HEK293 (cell line): ENCODE data around the gene ITGB1BP1.

Source experiments
- CTCF ChIA-PET: fragments of 350-600 bp; formaldehyde crosslinking; extraction: SDS; loops from one replicate; lab custom pipeline; 2021; ENCODE audit warnings: antibody characterized with exemption; lab: Yijun Ruan, JAX
- POLR2A ChIA-PET: fragments of 300-600 bp; formaldehyde crosslinking; extraction: SDS; loops from one replicate; lab custom pipeline; 2020; ENCODE audit warnings: antibody characterized with exemption, inconsistent platforms; lab: Yijun Ruan, JAX
- H3K27ac ChIP-seq: fragments of 200-500 bp; sonication (Bioruptor generic); 2 replicates; pipeline ENCODE4 v1.5.1; 2014; ENCODE audit warnings: low read depth, low read length, control low read depth, inconsistent platforms; ENCODE audit errors: extremely low read depth
- H3K36me3 ChIP-seq, 2 experiments: fragments of 200-500 bp in 1 of 2; sonication (Bioruptor generic) in 1 of 2; 1 replicate in 1 of 2; 2 replicates in 1 of 2; pipeline ENCODE4 v1.5.1; 2014 to 2017; ENCODE audit warnings: inconsistent platforms in 2 of 2, low read length in 2 of 2; ENCODE audit not compliant: control insufficient read depth in 2 of 2, insufficient read depth in 1 of 2
- H3K4me1 ChIP-seq: fragments of 200-500 bp; sonication (Bioruptor generic); 2 replicates; pipeline ENCODE4 v1.5.1; 2014; ENCODE audit warnings: mild to moderate bottlenecking, low read length, inconsistent platforms; ENCODE audit not compliant: control insufficient read depth, insufficient read depth
- H3K4me3 ChIP-seq: 2 replicates; pipeline ENCODE4 v1.5.1; 2011; ENCODE audit warnings: low read depth, mild to moderate bottlenecking, control low read depth, low read length, moderate library complexity
- H3K9me3 ChIP-seq: fragments of 200-500 bp; sonication (Bioruptor generic); 2 replicates; pipeline ENCODE4 v1.5.1; 2014; ENCODE audit warnings: low read depth, low read length, inconsistent platforms; ENCODE audit not compliant: control insufficient read depth, insufficient read depth
- FEZF1 ChIP-seq: fragments of 450-650 bp; formaldehyde crosslinking; IDR thresholded peaks from 2 replicates; pipeline ENCODE4 v1.5.1; 2016; ENCODE audit warnings: missing biosample characterization, missing genetic modification characterization
- GLIS1 ChIP-seq: fragments of 450-650 bp; formaldehyde crosslinking; IDR thresholded peaks from 2 replicates; pipeline ENCODE4 v1.5.1; 2016; ENCODE audit warnings: missing biosample characterization, missing genetic modification characterization
- ZBTB17 ChIP-seq: fragments of 450-650 bp; formaldehyde crosslinking; IDR thresholded peaks from 2 replicates; pipeline ENCODE4 v1.5.1; 2016; ENCODE audit warnings: missing biosample characterization, missing genetic modification characterization
- ZNF214 ChIP-seq: fragments of 450-650 bp; formaldehyde crosslinking; IDR thresholded peaks from 2 replicates; pipeline ENCODE4 v1.5.1; 2017; ENCODE audit warnings: missing biosample characterization, mild to moderate bottlenecking, missing genetic modification characterization, borderline replicate concordance
- ZNF324 ChIP-seq: fragments of 450-650 bp; formaldehyde crosslinking; IDR thresholded peaks from 2 replicates; pipeline ENCODE4 v1.5.1; 2016; ENCODE audit warnings: missing biosample characterization, missing genetic modification characterization
- ZNF37A ChIP-seq: fragments of 450-650 bp; IDR thresholded peaks from 2 replicates; pipeline ENCODE4 v1.5.1; 2018; ENCODE audit warnings: missing biosample characterization, missing genetic modification characterization
- ZNF433 ChIP-seq: fragments of 450-650 bp; formaldehyde crosslinking; IDR thresholded peaks from 2 replicates; pipeline ENCODE4 v1.5.1; 2016; ENCODE audit warnings: missing biosample characterization, missing genetic modification characterization, low read depth
- ZNF561 ChIP-seq: fragments of 450-650 bp; IDR thresholded peaks from 2 replicates; pipeline ENCODE4 v1.5.1; 2018; ENCODE audit warnings: missing biosample characterization, missing genetic modification characterization, borderline replicate concordance
- ZSCAN16 ChIP-seq: fragments of 450-650 bp; formaldehyde crosslinking; IDR thresholded peaks from 2 replicates; pipeline ENCODE4 v1.5.1; 2016; ENCODE audit warnings: missing biosample characterization, missing genetic modification characterization
- ZSCAN23 ChIP-seq: fragments of 450-650 bp; formaldehyde crosslinking; IDR thresholded peaks from 2 replicates; pipeline ENCODE4 v1.5.1; 2016; ENCODE audit warnings: missing biosample characterization, missing genetic modification characterization
- TF ChIP-seq, protein P1 (sequence below): fragments of 450-650 bp; formaldehyde crosslinking; optimal IDR thresholded peaks from 2 replicates; pipeline ENCODE3; 2016; ENCODE audit warnings: missing biosample characterization, mild to moderate bottlenecking, missing genetic modification characterization
- TF ChIP-seq, protein P2 (sequence below): fragments of 450-650 bp; formaldehyde crosslinking; IDR thresholded peaks from 2 replicates; pipeline ENCODE4 v1.5.1; 2016; ENCODE audit warnings: missing biosample characterization, missing genetic modification characterization
- TF ChIP-seq, protein P3 (sequence below): fragments of 450-650 bp; formaldehyde crosslinking; IDR thresholded peaks from 2 replicates; pipeline ENCODE4 v1.5.1; 2016; ENCODE audit warnings: missing biosample characterization, missing genetic modification characterization
- TF ChIP-seq, protein P4 (sequence below): fragments of 450-650 bp; formaldehyde crosslinking; IDR thresholded peaks from 2 replicates; pipeline ENCODE4 v1.5.1; 2016; ENCODE audit warnings: missing biosample characterization, missing genetic modification characterization

The ITGB1BP1 gene

DNA sequence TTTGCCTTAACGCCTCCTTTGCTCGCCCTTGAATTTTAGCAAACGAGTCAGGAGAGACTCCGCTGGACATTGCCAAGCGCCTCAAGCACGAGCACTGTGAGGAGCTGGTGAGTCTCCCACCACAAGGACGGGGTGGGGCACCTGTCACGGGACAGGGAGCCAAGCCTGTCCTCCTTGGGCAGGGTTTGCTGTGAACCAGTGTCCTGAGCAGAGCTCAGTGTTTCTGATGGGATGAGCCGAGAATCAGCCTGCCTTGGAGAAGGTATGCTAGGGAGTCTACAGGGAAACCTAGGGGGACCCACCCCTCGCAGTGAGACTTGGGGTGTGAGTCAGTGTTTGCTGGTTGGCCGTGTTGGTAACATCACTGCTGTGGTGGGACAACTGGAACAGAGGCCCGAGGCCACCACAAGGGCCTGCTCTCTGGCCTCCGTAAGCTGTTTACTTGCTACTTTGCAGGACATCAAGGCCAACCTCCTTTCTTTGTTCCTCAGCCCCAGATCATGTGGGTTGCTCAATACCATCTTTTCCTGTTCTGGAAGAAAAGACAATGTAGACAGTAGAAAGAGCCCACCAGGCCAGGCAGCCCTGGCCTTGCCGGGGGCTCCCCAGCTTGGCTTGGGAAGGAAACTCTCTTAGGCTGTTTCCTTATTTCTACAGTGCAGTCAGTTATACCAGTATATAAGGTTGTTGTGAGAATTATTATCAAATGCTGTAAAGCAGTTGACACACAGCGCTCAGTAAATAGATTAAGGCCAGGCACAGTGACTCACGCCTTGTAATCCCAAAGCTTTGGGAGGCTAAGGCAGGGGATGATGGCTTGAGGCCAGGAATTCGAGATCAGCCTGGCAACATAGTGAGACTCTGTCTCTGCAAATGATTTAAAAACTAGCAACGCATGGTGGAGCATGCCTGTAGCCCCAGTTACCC, 42.4 kb downstream of the ITGB1BP1 start:
- no peak overlapping the region; the same call in 1 of the 2 replicates for H3K27ac ChIP-seq
- H3K4me1 ChIP-seq: peaks cover 2% of the 10 kb centered on the region
- H3K4me3 ChIP-seq: no peak overlapping the region
- POLR2A ChIA-PET: no interaction called here
- TF ChIP-seq, protein P1, sequence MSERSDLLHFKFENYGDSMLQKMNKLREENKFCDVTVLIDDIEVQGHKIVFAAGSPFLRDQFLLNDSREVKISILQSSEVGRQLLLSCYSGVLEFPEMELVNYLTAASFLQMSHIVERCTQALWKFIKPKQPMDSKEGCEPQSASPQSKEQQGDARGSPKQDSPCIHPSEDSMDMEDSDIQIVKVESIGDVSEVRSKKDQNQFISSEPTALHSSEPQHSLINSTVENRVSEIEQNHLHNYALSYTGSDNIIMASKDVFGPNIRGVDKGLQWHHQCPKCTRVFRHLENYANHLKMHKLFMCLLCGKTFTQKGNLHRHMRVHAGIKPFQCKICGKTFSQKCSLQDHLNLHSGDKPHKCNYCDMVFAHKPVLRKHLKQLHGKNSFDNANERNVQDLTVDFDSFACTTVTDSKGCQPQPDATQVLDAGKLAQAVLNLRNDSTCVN: no peak
- peak; percentile 18; the same call in 1 of the 2 replicates for TF ChIP-seq ZBTB17 (tag by site-specific recombination)
- TF ChIP-seq ZNF37A (tag by site-specific recombination): no peak
- peak; percentile 59; the same call in 1 of the 2 replicates for TF ChIP-seq GLIS1
- no peak for TF ChIP-seq ZSCAN23 (tag by site-specific recombination)
- no peak for TF ChIP-seq ZNF214 (tag by site-specific recombination)
- TF ChIP-seq, protein P2, sequence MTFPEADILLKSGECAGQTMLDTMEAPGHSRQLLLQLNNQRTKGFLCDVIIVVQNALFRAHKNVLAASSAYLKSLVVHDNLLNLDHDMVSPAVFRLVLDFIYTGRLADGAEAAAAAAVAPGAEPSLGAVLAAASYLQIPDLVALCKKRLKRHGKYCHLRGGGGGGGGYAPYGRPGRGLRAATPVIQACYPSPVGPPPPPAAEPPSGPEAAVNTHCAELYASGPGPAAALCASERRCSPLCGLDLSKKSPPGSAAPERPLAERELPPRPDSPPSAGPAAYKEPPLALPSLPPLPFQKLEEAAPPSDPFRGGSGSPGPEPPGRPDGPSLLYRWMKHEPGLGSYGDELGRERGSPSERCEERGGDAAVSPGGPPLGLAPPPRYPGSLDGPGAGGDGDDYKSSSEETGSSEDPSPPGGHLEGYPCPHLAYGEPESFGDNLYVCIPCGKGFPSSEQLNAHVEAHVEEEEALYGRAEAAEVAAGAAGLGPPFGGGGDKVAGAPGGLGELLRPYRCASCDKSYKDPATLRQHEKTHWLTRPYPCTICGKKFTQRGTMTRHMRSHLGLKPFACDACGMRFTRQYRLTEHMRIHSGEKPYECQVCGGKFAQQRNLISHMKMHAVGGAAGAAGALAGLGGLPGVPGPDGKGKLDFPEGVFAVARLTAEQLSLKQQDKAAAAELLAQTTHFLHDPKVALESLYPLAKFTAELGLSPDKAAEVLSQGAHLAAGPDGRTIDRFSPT (tag by site-specific recombination): no peak
- TF ChIP-seq, all 188 proteins: peak for 2
- no peaks in the 10 kb centered on the region for H3K9me3 ChIP-seq
- peaks cover 0 to 56% of the 10 kb centered on the region in 2 experiments; a peak in 2 of 3 replicates for H3K36me3 ChIP-seq
- CTCF ChIA-PET: interaction anchor here (0.5 to 0.9 kb wide), 3 partner anchors 9 to 496 kb away, joined by 3 read pairs; no protein-coding TSS in a partner anchor

DNA sequence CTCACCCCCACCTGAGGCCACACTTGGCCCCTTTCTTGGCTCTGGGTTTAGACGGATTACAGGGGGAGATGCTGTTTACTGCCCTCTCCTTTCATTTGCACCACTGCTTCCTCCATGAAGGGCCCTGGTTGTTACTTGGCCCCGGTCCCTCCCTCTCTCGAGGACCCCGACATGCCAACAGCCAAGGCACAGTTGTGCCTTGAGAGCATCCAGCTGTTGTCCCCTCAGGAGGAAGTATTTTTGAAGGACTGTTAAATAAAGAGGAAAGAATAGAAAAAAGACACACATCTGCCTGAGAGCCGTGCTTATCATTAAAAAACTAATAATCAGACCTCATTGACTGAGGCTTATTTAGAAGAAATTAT, 44.0 kb downstream of the ITGB1BP1 start:
- POLR2A ChIA-PET: no interaction called here
- Histone ChIP-seq H3K9me3 (no peaks in the 10 kb centered on the region), H3K4me1 (peaks cover 2% of the 10 kb centered on the region), H3K36me3 (peaks cover 0 to 49% of the 10 kb centered on the region in 2 experiments; a peak in 2 of 3 replicates), H3K27ac (no peak overlapping the region), H3K4me3 (no peak overlapping the region)
- CTCF ChIA-PET: no interaction called here
- TF ChIP-seq, protein P3, sequence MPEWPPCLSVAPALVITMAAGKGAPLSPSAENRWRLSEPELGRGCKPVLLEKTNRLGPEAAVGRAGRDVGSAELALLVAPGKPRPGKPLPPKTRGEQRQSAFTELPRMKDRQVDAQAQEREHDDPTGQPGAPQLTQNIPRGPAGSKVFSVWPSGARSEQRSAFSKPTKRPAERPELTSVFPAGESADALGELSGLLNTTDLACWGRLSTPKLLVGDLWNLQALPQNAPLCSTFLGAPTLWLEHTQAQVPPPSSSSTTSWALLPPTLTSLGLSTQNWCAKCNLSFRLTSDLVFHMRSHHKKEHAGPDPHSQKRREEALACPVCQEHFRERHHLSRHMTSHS (tag by site-specific recombination): no peak
- no peak for TF ChIP-seq ZNF561 (tag by site-specific recombination)
- TF ChIP-seq ZSCAN16 (tag by site-specific recombination): no peak
- TF ChIP-seq FEZF1 (tag by site-specific recombination): no peak
- no peak for TF ChIP-seq ZNF433 (tag by site-specific recombination)
- TF ChIP-seq, protein P4, sequence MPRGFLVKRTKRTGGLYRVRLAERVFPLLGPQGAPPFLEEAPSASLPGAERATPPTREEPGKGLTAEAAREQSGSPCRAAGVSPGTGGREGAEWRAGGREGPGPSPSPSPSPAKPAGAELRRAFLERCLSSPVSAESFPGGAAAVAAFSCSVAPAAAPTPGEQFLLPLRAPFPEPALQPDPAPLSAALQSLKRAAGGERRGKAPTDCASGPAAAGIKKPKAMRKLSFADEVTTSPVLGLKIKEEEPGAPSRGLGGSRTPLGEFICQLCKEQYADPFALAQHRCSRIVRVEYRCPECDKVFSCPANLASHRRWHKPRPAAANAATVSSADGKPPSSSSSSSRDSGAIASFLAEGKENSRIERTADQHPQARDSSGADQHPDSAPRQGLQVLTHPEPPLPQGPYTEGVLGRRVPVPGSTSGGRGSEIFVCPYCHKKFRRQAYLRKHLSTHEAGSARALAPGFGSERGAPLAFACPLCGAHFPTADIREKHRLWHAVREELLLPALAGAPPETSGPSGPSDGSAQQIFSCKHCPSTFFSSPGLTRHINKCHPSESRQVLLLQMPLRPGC (tag by site-specific recombination): no peak
- TF ChIP-seq ZNF324 (tag by site-specific recombination): no peak
